Inflammatory macrophage treated with lipopolysaccharide for 1 hour (primary cell): Measurements from ENCODE around the gene ADGRD2.
"Not testable (repeated sequence)": the region's sequence is repeated elsewhere in the genome, so short reads cannot be mapped to it uniquely, and the experiment has no call there.

Experiments used
- DNase-seq, 2 donors: peaks; one replicate each; pipeline ENCODE4 v3.0.0-alpha.2; 2020 to 2022

ADGRD2 gene

GRCh38 chr9:124450241-124450924, at the start of gene ADGRD2:
ADGRD2 (plus strand) TSS chr9:124450451; CDS start chr9:124451667, 1,216 bp downstream.
- no peak for DNase-seq

GRCh38 chr9:124403246-124403645, 47.0 kb upstream of the ADGRD2 start:
- no peak for DNase-seq

GRCh38 chr9:124409410-124409809, 40.8 kb upstream of the ADGRD2 start:
- DNase-seq, result no peak

- DNase-seq, result no peak
Measured at GRCh38 chr9:124410321-124410913, 39.8 kb upstream of the ADGRD2 start.

GRCh38 chr9:124411514-124412227, 38.6 kb upstream of the ADGRD2 start:
- peak; percentile 40 to 42 for DNase-seq

GRCh38 chr9:124412228-124412575, 38.0 kb upstream of the ADGRD2 start:
- DNase-seq, result no peak

- no peak for DNase-seq
Measured at GRCh38 chr9:124414612-124415011, 35.6 kb upstream of the ADGRD2 start.

- DNase-seq, result peak; percentile 94 to 100
Measured at GRCh38 chr9:124415102-124415851, 35.0 kb upstream of the ADGRD2 start, which contains the start of gene PSMB7. PSMB7 (minus strand) TSS chr9:124415442; CDS start chr9:124415425, 17 bp downstream.

GRCh38 chr9:124415852-124416484, 34.3 kb upstream of the ADGRD2 start:
- DNase-seq, result no peak

GRCh38 chr9:124419832-124420489, 30.3 kb upstream of the ADGRD2 start:
- no peak for DNase-seq

- DNase-seq, result no peak
Measured at GRCh38 chr9:124420991-124421543, 29.2 kb upstream of the ADGRD2 start.

GRCh38 chr9:124423155-124423554, 27.1 kb upstream of the ADGRD2 start:
- DNase-seq, result no peak

GRCh38 chr9:124423591-124423990, 26.7 kb upstream of the ADGRD2 start:
- DNase-seq, result peak in 1 of 2 donors; percentile 19

GRCh38 chr9:124425733-124426132, 24.5 kb upstream of the ADGRD2 start:
- DNase-seq, result not testable (repeated sequence)

- DNase-seq, result no peak
Measured at GRCh38 chr9:124426361-124426760, 23.9 kb upstream of the ADGRD2 start.

- DNase-seq, result no peak
Measured at GRCh38 chr9:124427281-124427680, 23.0 kb upstream of the ADGRD2 start.

- DNase-seq, result no peak
Measured at GRCh38 chr9:124428751-124429529, 21.3 kb upstream of the ADGRD2 start.

- DNase-seq, result no peak
Measured at GRCh38 chr9:124429530-124429867, 20.8 kb upstream of the ADGRD2 start.

GRCh38 chr9:124436320-124436719, 13.9 kb upstream of the ADGRD2 start:
- no peak for DNase-seq

- no peak for DNase-seq
Measured at GRCh38 chr9:124437086-124437485, 13.2 kb upstream of the ADGRD2 start.

GRCh38 chr9:124438091-124438490, 12.2 kb upstream of the ADGRD2 start:
- no peak for DNase-seq
